Neural cell (in vitro differentiated cells): Measurements from ENCODE around the gene RAB4B. TPM values are rescaled to one million over a fixed set of nuclear protein-coding genes. Genes with fewer than 3 reads are reported as not detected.

Experiments used
- H2AFZ ChIP-seq: fragments of 200-600, 300-800 bp; sonication (generic), shearing (Covaris generic); 2 replicates; pipeline ENCODE4 v1.6.0; 2014; ENCODE audit warnings: low read depth, mild to moderate bottlenecking, antibody characterized with exemption, low read length, moderate library complexity
- H3F3A ChIP-seq: fragments of 200-600 bp; shearing (Covaris generic); 2 replicates; pipeline ENCODE4 v1.6.1; 2016; ENCODE audit warnings: mild to moderate bottlenecking, moderate library complexity, mixed read lengths, antibody characterized with exemption, low read length; ENCODE audit not compliant: insufficient read depth, poor library complexity, severe bottlenecking
- H3K27ac ChIP-seq: fragments of 200-600, 300-800 bp; sonication (generic), shearing (Covaris generic); 2 replicates; pipeline ENCODE4 v1.5.1; 2014; ENCODE audit warnings: mild to moderate bottlenecking, low read length, moderate library complexity
- H3K27me3 ChIP-seq: fragments of 300-800, 200-600 bp; sonication (generic), shearing (Covaris generic); 2 replicates; pipeline ENCODE4 v1.6.0; 2014; ENCODE audit warnings: mild to moderate bottlenecking, low read depth, low read length, moderate library complexity; ENCODE audit not compliant: insufficient read depth
- H3K36me3 ChIP-seq: fragments of 300-800, 200-600 bp; sonication (generic), shearing (Covaris generic); 2 replicates; pipeline ENCODE4 v1.5.1; 2014; ENCODE audit warnings: mild to moderate bottlenecking, antibody characterized with exemption, low read length, moderate library complexity; ENCODE audit not compliant: insufficient read depth
- H3K4me2 ChIP-seq: fragments of 300-800, 200-600 bp; sonication (generic), shearing (Covaris generic); 2 replicates; pipeline ENCODE4 v1.6.0; 2014; ENCODE audit warnings: mild to moderate bottlenecking, low read length
- H3K4me3 ChIP-seq: fragments of 300-800, 200-600 bp; sonication (generic), shearing (Covaris generic); 2 replicates; pipeline ENCODE4 v1.5.1; 2014; ENCODE audit warnings: mild to moderate bottlenecking, low read length, moderate library complexity
- H3K79me2 ChIP-seq: fragments of 200-600 bp; shearing (Covaris generic); replicated peaks from 2 replicates; pipeline ENCODE4 v1.6.0; 2014; ENCODE audit warnings: mild to moderate bottlenecking, low read length, moderate library complexity; ENCODE audit not compliant: insufficient read depth
- H3K9ac ChIP-seq: fragments of 300-800, 200-600 bp; sonication (generic), shearing (Covaris generic); 2 replicates; pipeline ENCODE4 v1.6.1; 2016; ENCODE audit warnings: mild to moderate bottlenecking, low read length, mixed read lengths
- H3K9me2 ChIP-seq: fragments of 200-600 bp; shearing (Covaris generic); 2 replicates; pipeline ENCODE4 v1.6.1; 2016; ENCODE audit warnings: mild to moderate bottlenecking, low read length, mixed read lengths; ENCODE audit not compliant: insufficient read depth
- H3K9me3 ChIP-seq: fragments of 200-600, 300-800 bp; sonication (generic), shearing (Covaris generic); 2 replicates; pipeline ENCODE4 v1.6.1; 2016; ENCODE audit warnings: mild to moderate bottlenecking, mixed run types, low read length, moderate library complexity, mixed read lengths
- H4K20me1 ChIP-seq: fragments of 200-600 bp; shearing (Covaris generic); 2 replicates; pipeline ENCODE4 v1.6.1; 2016; ENCODE audit warnings: mild to moderate bottlenecking, mixed run types; ENCODE audit not compliant: insufficient read depth
- EP300 ChIP-seq: fragments of 450-650 bp; conservative IDR thresholded peaks from 2 replicates; pipeline ENCODE4 v1.6.1; 2014; ENCODE audit warnings: antibody characterized with exemption, mild to moderate bottlenecking, moderate library complexity; ENCODE audit not compliant: poor library complexity, severe bottlenecking
- EZH2 ChIP-seq: fragments of 200-600, 300-800 bp; shearing (Covaris generic), sonication (generic); IDR thresholded peaks from 2 replicates; pipeline ENCODE4 v1.6.1; 2014; ENCODE audit warnings: antibody characterized with exemption, low read length, borderline replicate concordance, mild to moderate bottlenecking; ENCODE audit not compliant: insufficient read depth, poor library complexity, severe bottlenecking
- MXI1 ChIP-seq: fragments of 450-650 bp; conservative IDR thresholded peaks from 2 replicates; pipeline ENCODE4 v1.6.1; 2014; ENCODE audit warnings: antibody characterized with exemption, mild to moderate bottlenecking; ENCODE audit not compliant: poor library complexity, severe bottlenecking
- POLR2AphosphoS5 ChIP-seq: IDR thresholded peaks from 2 replicates; pipeline ENCODE4 v1.6.1; 2012
- RAD21 ChIP-seq: fragments of 450-650 bp; conservative IDR thresholded peaks from 2 replicates; pipeline ENCODE4 v1.6.1; 2014; ENCODE audit warnings: antibody characterized with exemption, mild to moderate bottlenecking, moderate library complexity
- SMC3 ChIP-seq: fragments of 450-650 bp; conservative IDR thresholded peaks from 2 replicates; pipeline ENCODE4 v1.6.1; 2014; ENCODE audit warnings: antibody characterized with exemption, mild to moderate bottlenecking, moderate library complexity; ENCODE audit not compliant: poor library complexity
- TAF1 ChIP-seq: IDR thresholded peaks from 2 replicates; pipeline ENCODE4 v1.6.1; 2012; ENCODE audit warnings: low read depth
- polyA plus RNA-seq: library from polyadenylated mRNA; depleted of rRNA; stranded (reverse); fragments of >200 nt; gene quantifications from 2 replicates; pipeline ENCODE4 v1.2.3, GENCODE V29; 2014
- TF ChIP-seq, protein P1 (sequence below): IDR thresholded peaks from 2 replicates; pipeline ENCODE4 v1.6.1; 2012; ENCODE audit warnings: borderline replicate concordance
- TF ChIP-seq, protein P2 (sequence below): fragments of 450-650 bp; IDR thresholded peaks from 2 replicates; pipeline ENCODE4 v1.5.1; 2014; ENCODE audit warnings: antibody characterized with exemption, mild to moderate bottlenecking, moderate library complexity; ENCODE audit not compliant: poor library complexity, severe bottlenecking

The RAB4B gene
- polyA plus RNA-seq, 1 donor from 2014 or later, result 66.0 TPM

DNA sequence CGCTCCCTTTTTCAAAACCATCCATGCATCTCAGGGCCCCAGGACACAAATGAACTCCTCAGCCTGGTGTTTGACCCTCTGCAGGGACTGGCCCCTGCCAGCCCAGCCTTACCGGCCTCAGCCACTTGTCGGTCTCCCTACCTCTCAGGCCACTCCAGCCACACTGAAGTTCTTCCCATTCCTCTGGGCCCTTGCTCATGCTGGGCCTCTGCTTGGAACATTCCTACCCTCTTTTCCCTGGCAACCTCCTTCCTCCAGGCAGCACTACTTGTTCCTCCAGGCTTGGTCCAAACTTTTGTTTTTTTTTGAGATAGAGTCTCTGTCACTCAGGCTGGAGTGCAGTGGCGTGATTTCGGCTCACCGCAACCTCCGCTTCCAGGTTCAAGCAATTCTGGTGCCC lies 13.3 kb downstream of the RAB4B start:
- H3K36me3 ChIP-seq, result no peaks in the 10 kb centered on the region
- H3K79me2 ChIP-seq, result no peaks in the 10 kb centered on the region

DNA sequence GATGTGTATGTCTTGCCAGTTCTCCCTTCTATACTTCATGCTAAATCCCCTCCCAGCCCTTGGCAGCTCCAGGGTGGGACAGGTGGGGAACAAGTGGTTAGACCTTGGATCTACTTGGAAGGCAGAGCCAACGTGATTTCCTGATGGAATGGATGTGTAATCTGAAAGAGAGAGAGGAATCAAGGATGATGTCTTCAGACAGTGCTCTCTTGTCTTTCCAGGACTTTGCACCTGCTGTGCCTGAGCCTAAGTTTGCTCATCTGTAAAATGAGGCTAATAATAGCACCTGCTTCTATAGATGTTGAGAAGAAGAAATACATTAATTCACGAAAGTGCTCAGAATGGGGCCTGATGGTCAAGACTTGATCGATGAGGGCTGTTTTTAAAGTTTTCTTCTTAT lies 13.9 kb downstream of the RAB4B start:
- TF ChIP-seq POLR2AphosphoS5, result no peak
- no peak for TF ChIP-seq SMC3
- TF ChIP-seq EZH2, result no peak
- TF ChIP-seq TAF1, result no peak
- TF ChIP-seq RAD21, result no peak
- TF ChIP-seq EP300, result no peak
- TF ChIP-seq, protein P1, sequence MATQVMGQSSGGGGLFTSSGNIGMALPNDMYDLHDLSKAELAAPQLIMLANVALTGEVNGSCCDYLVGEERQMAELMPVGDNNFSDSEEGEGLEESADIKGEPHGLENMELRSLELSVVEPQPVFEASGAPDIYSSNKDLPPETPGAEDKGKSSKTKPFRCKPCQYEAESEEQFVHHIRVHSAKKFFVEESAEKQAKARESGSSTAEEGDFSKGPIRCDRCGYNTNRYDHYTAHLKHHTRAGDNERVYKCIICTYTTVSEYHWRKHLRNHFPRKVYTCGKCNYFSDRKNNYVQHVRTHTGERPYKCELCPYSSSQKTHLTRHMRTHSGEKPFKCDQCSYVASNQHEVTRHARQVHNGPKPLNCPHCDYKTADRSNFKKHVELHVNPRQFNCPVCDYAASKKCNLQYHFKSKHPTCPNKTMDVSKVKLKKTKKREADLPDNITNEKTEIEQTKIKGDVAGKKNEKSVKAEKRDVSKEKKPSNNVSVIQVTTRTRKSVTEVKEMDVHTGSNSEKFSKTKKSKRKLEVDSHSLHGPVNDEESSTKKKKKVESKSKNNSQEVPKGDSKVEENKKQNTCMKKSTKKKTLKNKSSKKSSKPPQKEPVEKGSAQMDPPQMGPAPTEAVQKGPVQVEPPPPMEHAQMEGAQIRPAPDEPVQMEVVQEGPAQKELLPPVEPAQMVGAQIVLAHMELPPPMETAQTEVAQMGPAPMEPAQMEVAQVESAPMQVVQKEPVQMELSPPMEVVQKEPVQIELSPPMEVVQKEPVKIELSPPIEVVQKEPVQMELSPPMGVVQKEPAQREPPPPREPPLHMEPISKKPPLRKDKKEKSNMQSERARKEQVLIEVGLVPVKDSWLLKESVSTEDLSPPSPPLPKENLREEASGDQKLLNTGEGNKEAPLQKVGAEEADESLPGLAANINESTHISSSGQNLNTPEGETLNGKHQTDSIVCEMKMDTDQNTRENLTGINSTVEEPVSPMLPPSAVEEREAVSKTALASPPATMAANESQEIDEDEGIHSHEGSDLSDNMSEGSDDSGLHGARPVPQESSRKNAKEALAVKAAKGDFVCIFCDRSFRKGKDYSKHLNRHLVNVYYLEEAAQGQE, result no peak
- no peak for TF ChIP-seq MXI1
- TF ChIP-seq, protein P2, sequence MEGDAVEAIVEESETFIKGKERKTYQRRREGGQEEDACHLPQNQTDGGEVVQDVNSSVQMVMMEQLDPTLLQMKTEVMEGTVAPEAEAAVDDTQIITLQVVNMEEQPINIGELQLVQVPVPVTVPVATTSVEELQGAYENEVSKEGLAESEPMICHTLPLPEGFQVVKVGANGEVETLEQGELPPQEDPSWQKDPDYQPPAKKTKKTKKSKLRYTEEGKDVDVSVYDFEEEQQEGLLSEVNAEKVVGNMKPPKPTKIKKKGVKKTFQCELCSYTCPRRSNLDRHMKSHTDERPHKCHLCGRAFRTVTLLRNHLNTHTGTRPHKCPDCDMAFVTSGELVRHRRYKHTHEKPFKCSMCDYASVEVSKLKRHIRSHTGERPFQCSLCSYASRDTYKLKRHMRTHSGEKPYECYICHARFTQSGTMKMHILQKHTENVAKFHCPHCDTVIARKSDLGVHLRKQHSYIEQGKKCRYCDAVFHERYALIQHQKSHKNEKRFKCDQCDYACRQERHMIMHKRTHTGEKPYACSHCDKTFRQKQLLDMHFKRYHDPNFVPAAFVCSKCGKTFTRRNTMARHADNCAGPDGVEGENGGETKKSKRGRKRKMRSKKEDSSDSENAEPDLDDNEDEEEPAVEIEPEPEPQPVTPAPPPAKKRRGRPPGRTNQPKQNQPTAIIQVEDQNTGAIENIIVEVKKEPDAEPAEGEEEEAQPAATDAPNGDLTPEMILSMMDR, result no peak

More for the DNA sequence above, 13.3 kb downstream of the RAB4B start:
- H3K27me3 ChIP-seq, result no peaks in the 10 kb centered on the region
- no peak overlapping the region for H3K27ac ChIP-seq
- no peaks in the 10 kb centered on the region for H3F3A ChIP-seq
- TF ChIP-seq EZH2 (no peak), SMC3 (no peak), RAD21 (no peak), POLR2AphosphoS5 (no peak), MXI1 (no peak)
- TF ChIP-seq, protein P1, result no peak
- H3K4me3 ChIP-seq, result no peak overlapping the region
- H3K9me3 ChIP-seq, result no peaks in the 10 kb centered on the region
- no peaks in the 10 kb centered on the region for H3K9me2 ChIP-seq
- no peak overlapping the region for H2AFZ ChIP-seq
- no peak overlapping the region for H3K9ac ChIP-seq
- no peak overlapping the region for H3K4me2 ChIP-seq
- H4K20me1 ChIP-seq, result no peaks in the 10 kb centered on the region

More for the DNA sequence above, 13.9 kb downstream of the RAB4B start:
- H3F3A ChIP-seq, result no peaks in the 10 kb centered on the region
- H3K4me3 ChIP-seq, result no peak overlapping the region
- no peak overlapping the region for H3K27ac ChIP-seq
- no peaks in the 10 kb centered on the region for H3K79me2 ChIP-seq
- no peak overlapping the region for H3K4me2 ChIP-seq
- no peaks in the 10 kb centered on the region for H3K27me3 ChIP-seq
- no peaks in the 10 kb centered on the region for H3K36me3 ChIP-seq
- no peak overlapping the region for H2AFZ ChIP-seq
- no peaks in the 10 kb centered on the region for H3K9me3 ChIP-seq
- no peaks in the 10 kb centered on the region for H3K9me2 ChIP-seq
- H4K20me1 ChIP-seq, result no peaks in the 10 kb centered on the region
- no peak overlapping the region for H3K9ac ChIP-seq
